Urothelium cell line (cell line): ENCODE measurements around the gene MED8.
A peak's percentile ranks its signal among the peaks of the same experiment; 100 is the strongest.
"Not testable (repeated sequence)": the region's sequence is repeated elsewhere in the genome, so short reads cannot be mapped to it uniquely, and the experiment has no call there.

ENCODE experiments used
- DNase-seq: peaks from one replicate; pipeline ENCODE4 v3.0.0; 2011; ENCODE audit warnings: low spot score, mixed read lengths
- FAIRE-seq: peaks from 2 replicates; lab custom pipeline; 2011; peaks lifted over from hg19 to GRCh38; lab: Jason Lieb, UNC

The MED8 gene

DNA sequence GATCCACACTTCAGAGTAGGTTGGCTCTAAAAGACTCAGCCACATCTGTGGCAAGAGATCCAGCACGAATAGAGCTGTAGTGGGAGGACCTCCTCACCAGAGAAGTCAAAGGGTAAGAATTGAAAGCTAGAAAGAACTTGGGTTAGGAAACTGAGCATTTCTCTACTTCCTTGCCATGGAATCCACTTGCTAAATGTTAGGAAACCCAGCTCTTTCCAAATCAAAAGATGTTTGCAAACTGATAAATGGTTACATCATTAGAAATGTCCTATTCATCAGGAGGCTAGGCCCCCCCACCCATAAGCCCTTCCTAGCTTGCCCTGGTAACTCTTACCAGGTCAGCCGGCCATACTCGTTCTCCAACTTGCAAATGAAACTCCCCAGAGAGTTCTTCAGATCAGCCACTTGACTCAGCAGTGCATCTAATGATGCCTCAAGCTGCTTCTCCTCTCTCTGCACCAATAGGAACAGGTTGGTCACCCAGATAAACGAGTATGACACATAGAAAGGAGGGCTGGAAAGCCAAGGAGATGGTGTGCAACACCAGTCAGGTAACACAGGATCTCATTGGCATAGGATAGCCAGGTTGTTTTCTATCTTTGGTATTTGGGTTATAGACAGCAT, 1.5 kb downstream of the MED8 start:
- DNase-seq, result no peak
- no peak for FAIRE-seq

DNA sequence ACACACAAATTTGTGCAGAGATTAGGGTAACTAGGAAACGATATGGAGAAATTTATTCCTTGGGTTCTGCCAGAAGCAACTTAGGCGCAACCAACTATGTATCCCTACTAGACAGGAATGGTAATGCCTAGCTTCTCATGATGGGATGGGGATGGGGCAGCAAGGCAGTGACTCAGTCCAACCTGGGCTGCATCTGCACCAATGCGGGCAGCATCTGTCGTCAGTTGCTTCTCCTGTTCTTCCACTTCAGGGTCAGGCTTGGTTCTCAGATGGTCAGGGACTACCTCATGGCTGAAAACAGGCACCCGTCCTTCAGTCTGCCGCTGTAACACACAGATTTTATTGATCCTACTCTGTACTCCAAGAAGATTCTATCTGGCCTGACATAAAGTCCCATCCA, 2.9 kb downstream of the MED8 start:
- FAIRE-seq (no peak), DNase-seq (no peak)

DNA sequence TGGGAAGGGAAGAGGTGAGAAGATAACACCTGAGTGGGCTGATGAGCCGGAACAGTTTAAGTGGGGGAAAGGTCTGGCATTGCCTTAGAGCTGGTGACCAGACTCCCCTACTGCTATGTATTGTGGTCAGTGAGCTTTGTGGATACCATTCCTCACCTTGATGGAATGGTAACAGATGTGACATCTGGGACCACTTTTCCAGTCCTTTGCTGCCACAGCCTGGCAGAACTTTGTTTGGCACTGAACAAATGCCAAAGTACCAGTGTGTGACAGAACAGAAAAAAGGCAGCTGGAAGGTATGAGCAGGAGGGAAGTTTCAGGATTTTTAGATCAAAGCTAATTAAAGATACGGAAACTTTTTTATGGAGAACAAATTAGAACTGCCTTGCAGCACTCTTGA, 6.2 kb downstream of the MED8 start:
- FAIRE-seq (peak; percentile 58), DNase-seq (no peak)

DNA sequence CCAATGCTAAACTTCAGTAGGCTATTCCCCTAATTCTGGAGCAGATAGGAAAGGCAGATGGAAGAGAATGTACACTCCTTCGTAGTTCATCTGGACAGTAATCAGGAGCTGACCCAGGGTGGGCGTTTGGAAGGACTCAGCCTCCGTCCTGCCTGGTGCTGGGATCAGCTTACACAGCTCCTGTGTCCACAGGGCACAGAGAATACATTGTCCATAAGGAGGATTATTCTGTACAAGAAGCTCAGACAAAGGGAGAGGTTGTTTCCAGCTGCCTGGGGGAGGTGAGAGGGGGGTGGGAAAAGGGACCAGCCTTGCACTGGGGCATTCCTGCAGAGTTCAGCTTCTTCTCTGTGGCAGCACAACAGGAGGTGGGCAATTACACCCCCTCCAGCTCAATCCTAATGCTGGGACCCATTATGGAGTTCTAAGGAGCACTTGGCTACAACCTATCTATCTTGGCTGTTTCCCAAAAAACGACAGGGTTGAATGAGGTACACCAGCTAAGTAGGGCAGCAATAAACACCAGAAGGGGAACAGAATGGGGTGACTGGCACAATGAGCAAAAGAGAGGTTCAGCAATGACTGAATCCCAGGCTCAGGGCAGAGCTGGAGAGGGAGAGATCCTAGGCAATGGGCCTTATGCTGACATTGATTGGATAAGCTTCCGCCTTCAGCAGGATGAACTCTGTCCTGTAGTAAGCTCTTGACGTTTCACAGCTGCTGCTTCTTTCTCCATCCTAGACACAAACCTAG, 7.4 kb downstream of the MED8 start:
- DNase-seq, result no peak
- no peak for FAIRE-seq

DNA sequence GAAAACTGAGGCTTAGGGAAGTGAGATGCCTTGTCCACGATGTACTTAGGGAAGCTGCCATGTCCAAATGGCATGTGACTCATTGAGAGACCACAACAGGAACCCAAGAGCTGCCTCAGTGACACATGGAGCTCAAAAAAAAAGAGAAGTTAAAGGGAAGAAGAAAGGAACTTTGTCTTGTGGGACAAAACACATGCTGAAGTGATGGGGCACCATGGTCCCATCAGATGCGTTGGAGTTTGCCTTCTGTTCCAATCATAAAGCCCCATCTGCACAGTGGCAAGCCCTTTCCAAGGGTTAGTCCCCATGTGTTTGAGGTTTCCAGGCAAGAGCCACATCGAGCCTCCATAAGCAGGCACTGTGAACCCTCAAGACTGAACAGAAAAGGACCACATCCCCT, 8.0 kb downstream of the MED8 start:
- FAIRE-seq, result no peak

DNA sequence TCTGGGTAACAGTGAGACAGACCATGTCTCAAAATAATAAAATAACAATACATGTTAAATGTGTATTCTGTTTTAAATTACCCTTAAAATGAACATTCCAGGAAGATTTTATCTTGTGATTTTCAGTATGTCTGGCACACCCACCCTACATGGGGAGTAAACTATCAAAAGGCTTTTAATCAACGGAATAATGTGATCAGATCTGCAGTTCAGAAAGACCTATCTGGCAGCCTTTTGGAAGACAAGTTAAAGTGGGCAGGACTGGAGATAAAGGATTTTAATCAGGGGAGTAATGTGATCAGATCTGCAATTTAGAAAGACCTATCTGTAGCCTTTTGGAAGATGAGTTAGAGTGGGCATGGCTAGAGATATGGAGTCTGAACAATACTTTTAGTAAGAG, 10.1 kb downstream of the MED8 start:
- DNase-seq (no peak), FAIRE-seq (no peak)

More for the DNA sequence above, 8.0 kb downstream of the MED8 start:
- DNase-seq, result no peak

DNA sequence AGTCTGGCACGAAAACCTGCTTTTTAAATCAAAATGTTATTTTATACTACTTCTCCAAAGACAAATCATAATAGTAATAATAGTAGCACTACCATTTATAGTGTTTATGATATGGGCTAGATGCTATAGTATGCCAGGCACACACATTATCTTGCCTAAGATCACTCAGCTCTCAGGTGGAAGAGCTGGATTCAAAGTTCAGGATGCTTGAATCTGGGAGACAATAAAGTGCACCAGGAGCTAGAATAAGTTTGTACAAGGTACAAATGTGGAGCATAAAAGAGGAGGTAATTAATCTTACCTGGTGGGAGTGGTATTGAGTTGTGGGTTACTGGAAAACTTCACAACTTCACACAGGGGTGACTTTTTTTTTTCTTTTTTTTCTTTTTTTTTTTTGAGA, 11.8 kb downstream of the MED8 start:
- no peak for FAIRE-seq
- DNase-seq, result no peak

DNA sequence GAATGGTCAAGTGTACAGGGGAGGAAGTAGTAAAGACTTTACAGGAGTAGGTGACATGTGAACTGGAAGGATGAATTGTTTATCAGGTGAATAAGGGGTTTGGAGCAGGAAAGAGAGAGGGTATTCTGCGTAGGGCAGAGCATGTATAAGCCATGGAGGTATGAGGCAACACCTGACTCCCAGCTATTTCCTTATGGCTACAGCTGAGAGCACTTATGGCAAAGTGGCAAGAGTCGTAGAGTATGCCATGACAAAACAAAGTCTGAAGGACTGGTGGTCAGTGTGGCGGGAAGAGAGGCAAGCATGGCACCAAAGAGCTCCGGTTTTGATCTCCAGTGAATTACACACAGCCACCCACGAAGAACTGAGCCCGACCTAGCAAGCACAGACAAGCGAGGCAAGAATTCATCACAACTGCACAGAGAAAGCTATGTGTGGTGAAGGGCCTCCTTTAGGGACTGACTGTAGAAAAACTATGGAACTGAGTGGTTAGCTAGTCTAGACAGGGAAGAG, 12.8 kb downstream of the MED8 start:
- no peak for DNase-seq
- FAIRE-seq, result peak; percentile 71

DNA sequence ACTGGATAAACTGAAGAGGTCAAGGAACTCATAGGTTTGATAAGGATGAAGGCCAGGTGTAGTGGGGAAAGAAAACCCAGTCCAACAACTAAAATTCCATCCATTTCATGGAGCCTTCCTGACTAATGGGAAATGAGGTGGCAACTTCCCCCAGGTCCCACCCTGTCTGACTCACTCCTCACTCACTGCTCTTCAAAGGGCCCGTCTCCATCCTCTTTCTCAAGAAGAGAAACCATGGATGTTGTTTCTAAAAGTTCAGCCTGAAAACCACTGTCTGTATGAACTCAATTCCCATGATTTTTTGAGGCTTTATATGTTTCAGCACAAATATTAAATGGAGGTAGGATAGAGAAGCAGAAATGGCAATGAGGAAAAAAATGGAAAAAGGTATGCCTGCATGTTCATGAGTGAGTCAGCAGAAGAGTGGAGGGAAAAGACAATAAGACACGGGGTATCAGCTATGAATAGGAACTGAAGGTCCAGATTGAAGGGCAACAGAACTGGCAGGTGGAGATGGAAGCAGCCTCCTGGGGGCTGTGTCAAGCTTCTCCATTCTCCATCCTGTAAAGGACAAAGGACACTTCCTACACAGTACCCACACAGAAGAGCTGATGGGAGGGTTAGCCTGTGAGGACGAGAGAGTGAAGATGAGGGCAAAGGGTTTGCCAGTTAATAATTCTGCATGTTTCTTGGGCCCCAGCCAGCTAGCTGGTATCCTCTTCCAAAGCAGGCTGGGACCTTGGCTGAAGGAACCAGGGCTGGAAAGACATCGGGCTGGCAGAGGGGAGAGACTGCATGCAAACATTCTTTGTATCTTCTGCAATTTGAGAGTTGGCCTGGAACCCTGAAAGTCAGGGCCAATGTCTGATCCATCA, 16.3 kb downstream of the MED8 start:
- FAIRE-seq, result peak; percentile 67
- DNase-seq, result peak; percentile 74

DNA sequence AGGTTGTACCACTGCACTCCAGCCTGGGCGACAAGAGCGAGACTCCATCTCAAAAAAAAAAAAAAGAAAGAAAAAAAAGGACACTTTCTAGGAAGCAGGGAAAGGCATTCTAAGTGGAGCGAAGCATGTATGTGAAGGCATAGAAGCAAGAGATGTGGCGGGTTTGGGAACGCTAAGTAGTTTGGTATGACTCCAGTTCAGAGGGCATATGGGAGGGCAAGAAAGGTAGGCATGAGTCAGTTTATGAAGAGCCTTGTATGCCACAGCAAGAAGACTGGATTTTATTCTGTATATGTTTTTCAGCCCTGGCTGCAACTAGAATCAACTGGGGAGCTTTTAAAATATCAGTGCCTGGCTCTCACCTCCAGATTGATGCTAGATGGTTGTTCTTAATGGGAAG, 17.4 kb downstream of the MED8 start:
- no peak for DNase-seq
- no peak for FAIRE-seq

DNA sequence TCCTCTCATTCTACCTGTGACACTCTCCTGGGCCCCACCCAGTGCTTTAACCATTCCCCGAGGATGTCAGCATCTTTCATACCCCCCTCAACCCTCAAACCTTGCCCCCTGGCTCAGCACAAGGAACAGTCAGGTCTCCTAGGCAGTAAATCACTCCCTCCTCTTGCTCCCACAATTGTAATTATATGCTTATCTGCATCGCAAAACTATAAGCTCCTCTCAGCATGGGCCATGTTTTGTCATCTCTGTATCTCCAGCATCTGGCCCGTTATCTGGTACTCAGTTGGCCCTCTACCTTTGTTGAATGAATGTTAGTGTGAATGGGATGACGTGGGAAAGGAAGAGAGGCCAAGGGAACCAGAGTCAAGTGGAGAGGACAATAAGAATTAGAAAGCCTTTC, 19.0 kb downstream of the MED8 start:
- FAIRE-seq, result peak; percentile 92
- no peak for DNase-seq

DNA sequence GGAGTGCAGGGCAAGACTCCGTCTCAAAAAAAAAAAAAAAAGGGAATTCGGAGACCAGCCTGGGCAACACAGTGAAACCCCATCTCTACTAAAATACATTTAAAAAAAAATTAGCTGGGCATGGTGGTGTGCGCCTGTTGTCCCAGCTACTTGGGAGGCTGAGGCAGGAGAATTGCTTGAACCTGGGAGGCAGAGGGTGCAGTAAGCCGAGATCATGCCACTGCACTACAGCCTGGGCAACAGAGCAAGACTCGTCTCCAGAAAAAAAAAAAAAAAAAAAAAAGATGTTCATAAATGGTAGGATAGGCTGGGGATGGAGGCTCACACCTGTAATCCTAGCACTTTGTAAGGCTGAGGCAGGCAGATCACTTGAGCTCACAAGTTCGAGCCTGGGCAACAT, 19.8 kb downstream of the MED8 start:
- not testable (repeated sequence) for DNase-seq, FAIRE-seq

DNA sequence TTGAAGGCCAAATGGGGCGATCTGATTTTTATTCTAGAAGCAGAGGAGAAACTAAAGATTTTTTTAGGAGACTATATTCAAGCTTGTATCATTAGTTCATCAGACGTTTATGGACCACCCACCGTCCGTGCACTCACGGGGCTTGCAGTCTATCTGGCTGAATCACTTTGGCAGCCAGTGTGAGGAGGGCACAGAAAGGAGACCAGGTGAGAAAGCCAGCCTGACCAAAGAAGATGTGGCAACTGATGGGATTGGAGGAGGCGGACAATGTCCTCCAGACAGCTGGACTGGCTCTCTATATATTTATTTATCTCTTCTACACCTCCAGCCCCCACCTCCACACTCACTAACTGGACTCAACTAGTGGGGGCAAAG, 21.0 kb downstream of the MED8 start:
- peak; percentile 46 for DNase-seq
- FAIRE-seq, result peak; percentile 58

DNA sequence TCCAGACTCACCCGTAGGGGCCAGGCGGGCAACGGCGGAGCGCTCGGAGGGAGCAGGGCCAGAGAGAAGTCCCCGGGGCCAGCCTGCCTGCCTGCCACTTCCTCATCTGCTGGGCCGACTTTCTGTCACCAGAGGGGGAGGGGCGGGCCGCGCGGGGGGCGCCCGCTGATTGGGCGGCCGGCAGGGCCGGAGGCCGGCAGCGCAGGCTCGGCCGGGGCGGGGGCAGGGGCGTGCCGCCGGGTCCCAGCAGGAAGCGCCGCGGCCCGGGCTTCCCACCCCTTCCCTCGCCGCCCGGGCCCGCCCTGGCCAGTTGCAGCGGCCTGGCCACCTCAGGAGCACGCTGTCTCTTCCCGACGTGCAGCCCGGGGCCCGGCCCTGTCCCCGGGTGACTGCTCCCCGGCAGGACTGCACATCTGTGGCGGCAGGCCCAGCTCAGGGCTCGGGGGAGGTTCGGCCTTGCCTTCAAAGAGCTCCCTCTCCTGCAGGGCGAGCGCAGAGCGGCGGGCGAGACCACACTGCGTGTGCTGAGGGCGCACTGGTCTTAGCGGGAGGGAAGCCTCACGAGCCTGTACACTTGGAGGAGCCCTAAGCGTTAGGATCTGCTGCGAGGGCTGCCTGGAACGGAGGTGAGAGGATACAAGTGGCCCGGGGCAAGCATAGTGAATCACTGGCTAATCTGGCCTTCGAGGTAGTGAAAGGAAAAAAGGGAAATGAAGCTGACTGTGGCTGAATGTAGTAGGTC, 21.5 kb downstream of the MED8 start, which contains the start of gene ELOVL1:
TSS of gene ELOVL1 (minus strand) at position 108 of the 742 bp plus-strand sequence. CDS start 2,402 bp downstream, outside the sequence.
- DNase-seq (peak; percentile 99), FAIRE-seq (peak; percentile 89)

DNA sequence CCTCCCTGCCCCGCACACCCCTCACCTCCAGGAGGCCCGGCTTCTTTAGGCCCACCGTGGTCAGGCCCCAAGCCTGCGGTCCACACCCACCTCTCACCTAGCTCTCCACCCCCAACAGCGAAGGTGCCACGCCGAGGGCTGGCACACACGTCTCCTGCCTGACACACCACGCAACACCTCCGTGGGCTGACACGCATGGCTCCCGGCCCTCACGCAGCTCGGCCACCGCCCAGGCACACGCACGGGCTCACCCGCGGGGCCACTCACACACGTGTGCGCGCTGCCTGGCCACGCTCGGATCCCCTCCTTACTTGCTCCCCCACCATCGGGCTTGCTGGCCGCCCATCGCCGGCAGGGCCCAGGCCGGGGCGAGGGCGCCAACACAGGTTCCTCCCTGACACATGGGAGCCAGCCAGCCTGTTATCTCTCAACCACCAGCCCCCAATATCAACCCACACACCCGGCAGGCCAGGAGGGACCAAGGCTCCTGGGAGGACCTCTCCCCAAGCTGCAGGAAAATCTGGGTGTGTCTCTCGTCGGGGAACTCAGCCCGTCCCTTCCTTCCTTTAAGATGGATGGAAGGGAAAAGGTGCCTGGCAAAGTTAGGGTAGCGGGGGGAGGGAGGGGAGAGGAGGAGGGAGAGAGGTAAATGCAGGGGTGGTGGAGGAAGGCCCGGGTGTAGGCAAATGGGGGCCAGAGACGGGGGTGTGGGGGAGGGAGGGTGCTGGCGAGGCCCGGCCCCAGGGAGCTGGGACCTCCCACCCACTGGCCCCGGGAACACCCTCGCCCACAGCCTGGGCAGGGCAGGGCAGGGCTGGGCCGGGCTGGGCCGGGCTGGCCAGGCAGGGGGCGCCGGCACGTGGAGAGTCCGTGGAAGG, 22.3 kb downstream of the MED8 start:
- peak; percentile 88 for DNase-seq
- FAIRE-seq, result peak; percentile 56

DNA sequence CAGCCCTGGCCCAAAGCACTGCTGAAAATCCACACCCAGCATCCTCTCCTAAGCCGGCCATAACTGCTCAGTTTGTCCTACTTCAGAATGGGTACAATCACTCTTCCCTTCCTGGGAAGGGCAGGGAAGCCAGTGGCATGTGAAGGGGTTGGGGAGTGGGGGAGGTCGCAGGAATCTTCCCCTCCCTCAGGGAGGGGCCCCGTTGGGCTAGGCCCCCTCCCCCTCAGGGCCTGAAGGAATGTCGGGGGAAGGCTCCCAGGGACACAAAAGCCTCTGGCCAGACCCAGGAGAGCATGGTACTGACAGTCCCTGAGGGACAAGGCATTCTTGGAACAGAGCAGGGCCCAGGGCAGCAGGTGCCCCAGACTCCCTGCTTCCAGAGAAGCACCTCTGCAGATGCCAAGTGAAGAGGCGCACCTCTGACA, 23.0 kb downstream of the MED8 start:
- peak; percentile 38 for DNase-seq

DNA sequence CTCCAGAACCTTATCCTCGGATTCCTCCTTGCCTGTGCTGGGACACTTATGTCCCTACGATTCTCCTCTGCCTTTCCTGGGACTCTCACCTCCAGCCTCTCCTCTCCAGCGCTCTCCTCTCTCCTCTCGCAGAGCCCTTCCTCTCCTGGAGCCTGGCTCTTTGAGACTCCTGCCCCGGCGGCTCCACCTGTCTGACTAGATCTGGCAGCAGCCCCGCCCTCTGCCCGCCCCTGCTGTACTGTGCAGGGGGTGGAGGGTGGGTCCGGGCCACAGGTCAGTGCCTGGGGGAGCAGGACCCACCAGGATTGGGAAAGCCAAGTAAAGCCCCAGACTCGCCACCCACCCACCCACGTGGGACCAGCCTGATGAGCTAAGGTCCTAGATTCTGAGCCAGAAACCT, 23.4 kb downstream of the MED8 start:
- FAIRE-seq (no peak), DNase-seq (peak; percentile 49)

More for the DNA sequence above, 23.0 kb downstream of the MED8 start:
- FAIRE-seq, result peak; percentile 77

DNA sequence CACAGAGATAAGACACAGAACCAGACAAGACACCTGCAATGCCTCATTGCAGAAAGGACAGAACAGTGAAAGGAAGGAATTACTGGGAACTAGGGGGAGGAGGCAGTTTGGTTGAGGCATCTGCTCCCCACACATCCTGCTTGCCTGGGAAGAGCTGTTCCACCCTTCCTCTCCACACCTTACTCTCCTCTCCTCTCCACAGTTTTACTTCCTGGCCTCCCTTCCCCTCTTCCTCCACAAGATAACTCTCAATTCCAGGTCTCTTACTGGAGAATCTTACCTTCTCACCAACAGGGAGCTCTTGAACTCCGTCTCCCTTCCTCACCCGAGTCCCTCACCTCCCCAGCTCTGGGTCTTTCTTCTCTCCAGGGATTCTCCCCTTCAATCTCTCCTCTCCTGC, 23.9 kb downstream of the MED8 start:
- DNase-seq (no peak), FAIRE-seq (no peak)

DNA sequence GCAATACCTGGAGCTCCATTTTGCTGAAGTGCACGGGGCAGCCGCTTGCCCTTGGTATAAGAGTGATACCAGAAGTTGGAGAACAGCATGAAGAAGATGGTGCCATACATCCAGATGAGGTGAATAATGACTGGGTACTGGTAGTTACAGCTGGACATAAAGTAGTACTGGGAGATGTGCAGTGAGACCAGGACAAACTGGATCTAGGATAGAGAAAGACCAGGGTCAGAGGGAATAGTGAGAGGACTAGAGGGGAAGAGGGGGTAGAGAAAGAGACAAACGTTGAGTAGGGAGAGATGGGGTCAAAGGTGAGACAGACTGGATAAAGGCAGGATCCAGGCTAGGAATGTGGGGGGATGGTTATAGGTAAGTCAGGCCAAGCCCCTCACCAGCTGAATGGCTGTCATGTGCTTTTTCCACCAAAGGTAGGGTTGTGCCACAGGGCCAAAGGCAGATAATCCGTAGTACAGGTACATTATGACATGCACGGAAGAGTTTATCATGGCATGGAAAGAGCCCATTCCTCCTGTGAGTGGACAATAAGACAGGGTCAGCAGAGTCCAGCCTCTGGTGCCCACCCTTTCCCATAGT, 25.6 kb downstream of the MED8 start:
- FAIRE-seq, result no peak
- no peak for DNase-seq
